Ishikawa (cell line): ENCODE data around the gene TMEM184B.

Experiments
- EP300 ChIP-seq: IDR thresholded peaks from 2 replicates; pipeline ENCODE4 v1.6.1; 2012; ENCODE audit warnings: borderline replicate concordance
- RAD21 ChIP-seq: IDR thresholded peaks from 2 replicates; pipeline ENCODE4 v1.6.1; 2012; ENCODE audit warnings: low read depth
- REST ChIP-seq: IDR thresholded peaks from 2 replicates; pipeline ENCODE4 v1.6.1; 2012; ENCODE audit warnings: low read depth, mild to moderate bottlenecking

DNA sequence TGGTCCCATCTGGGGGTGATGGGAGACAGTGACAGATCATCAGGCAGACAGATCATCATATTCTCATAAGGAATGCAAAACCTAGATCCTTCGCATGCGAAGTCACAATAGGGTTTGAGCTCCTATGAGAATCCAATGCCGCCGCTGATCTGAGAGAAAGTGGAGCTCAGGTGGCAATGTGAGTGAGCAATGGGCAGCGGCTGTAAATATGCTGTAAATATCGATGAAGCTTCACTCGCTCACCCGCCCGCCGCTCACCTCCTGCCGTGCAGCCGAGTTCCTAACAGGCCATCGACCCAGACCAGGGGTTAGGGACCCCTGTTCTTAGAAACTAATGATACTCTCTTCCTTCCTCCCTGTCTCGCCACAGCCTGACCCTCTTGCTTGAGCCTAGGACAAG, 81.8 kb downstream of the TMEM184B start:
- no peak for TF ChIP-seq REST
- no peak for TF ChIP-seq RAD21
- TF ChIP-seq EP300: no peak
